Stimulated activated CD8-positive, alpha-beta memory T cell treated with anti-CD3 and anti-CD28 coated beads, Interleukin-2, amount 100 ng/mL, for 1 hour (primary cell): Measurements from ENCODE around the gene OR4K15.
"Not testable (repeated sequence)": the region's sequence is repeated elsewhere in the genome, so short reads cannot be mapped to it uniquely, and the experiment has no call there.

ENCODE experiments used
- DNase-seq, 2 donors: peaks; one replicate each; pipeline ENCODE4 v3.0.0-alpha.2; 2020; ENCODE audit warnings: low read depth in 2 of 2

Gene OR4K15

GRCh38 chr14:19975291-19975690 lies at the start of gene OR4K15:
Gene OR4K15, plus strand, starts transcription at chr14:19975591. Its CDS starts 0 bp downstream, at chr14:19975591.
- DNase-seq, result no peak

- DNase-seq, result no peak
Measured at GRCh38 chr14:19930617-19931016, 44.8 kb upstream of the OR4K15 start, which contains the start of gene OR4K1. Gene OR4K1, plus strand, starts transcription at chr14:19930917. Its CDS starts 4,750 bp downstream, at chr14:19935667.

GRCh38 chr14:19941668-19942067 lies 33.7 kb upstream of the OR4K15 start:
- DNase-seq, result no peak

GRCh38 chr14:19947413-19948090 lies 27.8 kb upstream of the OR4K15 start:
- DNase-seq, result no peak

- DNase-seq, result no peak
Measured at GRCh38 chr14:19949218-19949617, 26.2 kb upstream of the OR4K15 start.

GRCh38 chr14:19969735-19970134 lies 5.7 kb upstream of the OR4K15 start:
- not testable (repeated sequence) for DNase-seq

- DNase-seq, result no peak
Measured at GRCh38 chr14:19974844-19975243, 547 bp upstream of the OR4K15 start.

- no peak for DNase-seq
Measured at GRCh38 chr14:19993438-19993837, 18.0 kb downstream of the OR4K15 start.

- DNase-seq, result no peak
Measured at GRCh38 chr14:20001863-20002262, 26.5 kb downstream of the OR4K15 start, which contains the start of gene OR4Q2. Gene OR4Q2, plus strand, starts transcription at chr14:20002163.

- DNase-seq, result no peak
Measured at GRCh38 chr14:20002319-20002718, 26.9 kb downstream of the OR4K15 start.

- no peak for DNase-seq
Measured at GRCh38 chr14:20008156-20008555, 32.8 kb downstream of the OR4K15 start.

- DNase-seq, result no peak
Measured at GRCh38 chr14:20019257-20019865, 44.0 kb downstream of the OR4K15 start, which contains the start of gene OR4K14. Gene OR4K14, minus strand, starts transcription at chr14:20019307. Its CDS starts 4,114 bp downstream, at chr14:20015193.
